ENCODE data around the gene RNF169.
"Not testable (repeated sequence)": the region's sequence is repeated elsewhere in the genome, so short reads cannot be mapped to it uniquely, and the experiment has no call there.

DNA sequence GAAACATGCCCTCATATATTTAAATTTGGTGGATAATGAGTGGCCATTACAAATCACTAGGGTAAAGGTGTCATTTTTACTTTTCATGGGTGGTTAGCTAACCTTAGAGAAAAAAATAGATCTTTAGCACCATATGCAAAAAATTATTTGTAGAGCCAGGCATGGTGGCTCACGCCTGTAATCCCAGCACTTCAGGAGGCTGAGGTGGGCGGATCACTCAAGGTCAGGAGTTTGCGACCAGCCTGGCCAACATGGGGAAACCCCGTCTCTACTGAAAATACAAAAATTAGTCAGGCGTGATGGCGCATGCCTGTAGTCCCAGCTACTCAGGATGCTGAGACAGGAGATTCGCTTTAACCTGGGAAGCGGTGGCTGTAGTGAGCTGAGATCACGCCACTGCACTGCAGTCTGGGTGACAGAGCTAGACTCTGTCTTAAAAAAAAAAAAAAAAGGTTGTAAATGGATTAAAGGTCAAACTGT lies 19.6 kb downstream of the RNF169 start:
- TF ChIP-seq CTCF, POLR2A (IDR thresholded peaks at IDR 0.05): not testable (repeated sequence)

All from thyroid gland (tissue), 4 donors.